Subcutaneous abdominal adipose tissue (tissue), 5 donors: ENCODE results near the gene TRANK1.
"Not testable (repeated sequence)": the region's sequence is repeated elsewhere in the genome, so short reads cannot be mapped to it uniquely, and the experiment has no call there.

Experiments
- H3K27ac ChIP-seq: one replicate; pipeline ENCODE4 v1.7.0; 2013; ENCODE audit warnings: low read depth, mild to moderate bottlenecking, inconsistent platforms, low read length, moderate library complexity
- H3K27me3 ChIP-seq, 5 donors: one replicate each; pipeline ENCODE4 v1.7.0; 2013; ENCODE audit warnings: low read length in 5 of 5, inconsistent platforms in 1 of 5; ENCODE audit not compliant: control insufficient read depth in 5 of 5, insufficient read depth in 4 of 5
- H3K36me3 ChIP-seq, 5 donors: one replicate each; pipeline ENCODE4 v1.7.0; 2013; ENCODE audit warnings: low read length in 5 of 5; ENCODE audit not compliant: control insufficient read depth in 5 of 5, insufficient read depth in 5 of 5
- H3K4me1 ChIP-seq, 5 donors: one replicate each; pipeline ENCODE4 v1.7.0; 2013; ENCODE audit warnings: low read length in 5 of 5, mild to moderate bottlenecking in 3 of 5, moderate library complexity in 1 of 5; ENCODE audit not compliant: control insufficient read depth in 5 of 5, insufficient read depth in 5 of 5
- H3K4me3 ChIP-seq, 5 donors: one replicate each; pipeline ENCODE4 v1.7.0; 2013; ENCODE audit warnings: low read length in 5 of 5, low read depth in 1 of 5
- H3K9ac ChIP-seq, 5 donors: one replicate each; pipeline ENCODE4 v1.7.0; 2013; ENCODE audit warnings: low read length in 5 of 5, mild to moderate bottlenecking in 4 of 5, moderate library complexity in 3 of 5
- H3K9me3 ChIP-seq, 5 donors: one replicate each; pipeline ENCODE4 v1.7.0; 2013; ENCODE audit warnings: low read length in 5 of 5; ENCODE audit not compliant: control insufficient read depth in 5 of 5
- donor health status: healthy.
- donor health status: healthy.
- donor health status: healthy.
- donor health status: healthy.
- donor health status: healthy.

The TRANK1 gene

GRCh38 chr3:36906504-36907149, 38.2 kb downstream of the TRANK1 start:
- H3K4me3 ChIP-seq: no peak overlapping the region
- no peaks in the 10 kb centered on the region for H3K9me3 ChIP-seq
- no peak overlapping the region for H3K9ac ChIP-seq
- H3K27ac ChIP-seq: no peak overlapping the region
- no peaks in the 10 kb centered on the region for H3K27me3 ChIP-seq
- H3K4me1 ChIP-seq: peaks cover 0 to 23% (median 11%) of the 10 kb centered on the region in 5 donors
- H3K36me3 ChIP-seq: peaks cover 2 to 9% (median 3%) of the 10 kb centered on the region in 5 donors

GRCh38 chr3:36905545-36905944, 39.3 kb downstream of the TRANK1 start:
- H3K4me1 ChIP-seq: peaks cover 0 to 23% (median 11%) of the 10 kb centered on the region in 5 donors
- no peak overlapping the region for H3K4me3 ChIP-seq
- no peaks in the 10 kb centered on the region for H3K27me3 ChIP-seq
- H3K9me3 ChIP-seq: no peaks in the 10 kb centered on the region
- no peak overlapping the region for H3K9ac ChIP-seq
- H3K36me3 ChIP-seq: peaks cover 2 to 9% (median 4%) of the 10 kb centered on the region in 5 donors
- no peak overlapping the region for H3K27ac ChIP-seq

DNA sequence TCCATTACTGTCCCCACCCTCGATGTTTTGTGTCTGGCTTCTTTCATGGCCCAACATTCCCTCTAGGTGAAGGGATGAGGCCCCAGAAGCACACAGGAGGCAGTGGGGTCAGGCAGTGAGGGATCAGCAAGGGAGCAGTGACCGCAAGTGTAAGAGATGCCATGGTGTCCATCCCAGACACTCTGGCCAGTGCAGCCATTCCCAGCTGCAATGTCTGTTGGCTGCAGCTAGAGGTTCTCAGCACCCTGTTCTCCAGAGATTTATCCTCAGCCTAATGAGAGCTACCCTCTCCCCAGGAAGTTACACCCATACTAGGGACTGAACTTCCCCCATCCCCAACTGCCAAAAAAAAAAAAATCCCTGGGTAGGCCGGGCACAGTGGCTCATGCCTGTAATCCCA, 40.2 kb downstream of the TRANK1 start:
- Histone ChIP-seq H3K36me3 (peaks cover 2 to 12% (median 4%) of the 10 kb centered on the region in 5 donors), H3K9me3 (no peaks in the 10 kb centered on the region), H3K27me3 (no peaks in the 10 kb centered on the region), H3K9ac (no peak overlapping the region), H3K27ac (no peak overlapping the region), H3K4me1 (peaks cover 0 to 23% (median 11%) of the 10 kb centered on the region in 5 donors), H3K4me3 (no peak overlapping the region)

- not testable (repeated sequence) for H3K9ac ChIP-seq, H3K4me3 ChIP-seq, H3K9me3 ChIP-seq, H3K27me3 ChIP-seq, H3K27ac ChIP-seq
- Histone ChIP-seq H3K36me3 (peaks cover 3 to 18% (median 4%) of the 10 kb centered on the region in 5 donors), H3K4me1 (peaks cover 0 to 22% (median 11%) of the 10 kb centered on the region in 5 donors)
Observed at GRCh38 chr3:36904065-36904464, 40.8 kb downstream of the TRANK1 start.

DNA sequence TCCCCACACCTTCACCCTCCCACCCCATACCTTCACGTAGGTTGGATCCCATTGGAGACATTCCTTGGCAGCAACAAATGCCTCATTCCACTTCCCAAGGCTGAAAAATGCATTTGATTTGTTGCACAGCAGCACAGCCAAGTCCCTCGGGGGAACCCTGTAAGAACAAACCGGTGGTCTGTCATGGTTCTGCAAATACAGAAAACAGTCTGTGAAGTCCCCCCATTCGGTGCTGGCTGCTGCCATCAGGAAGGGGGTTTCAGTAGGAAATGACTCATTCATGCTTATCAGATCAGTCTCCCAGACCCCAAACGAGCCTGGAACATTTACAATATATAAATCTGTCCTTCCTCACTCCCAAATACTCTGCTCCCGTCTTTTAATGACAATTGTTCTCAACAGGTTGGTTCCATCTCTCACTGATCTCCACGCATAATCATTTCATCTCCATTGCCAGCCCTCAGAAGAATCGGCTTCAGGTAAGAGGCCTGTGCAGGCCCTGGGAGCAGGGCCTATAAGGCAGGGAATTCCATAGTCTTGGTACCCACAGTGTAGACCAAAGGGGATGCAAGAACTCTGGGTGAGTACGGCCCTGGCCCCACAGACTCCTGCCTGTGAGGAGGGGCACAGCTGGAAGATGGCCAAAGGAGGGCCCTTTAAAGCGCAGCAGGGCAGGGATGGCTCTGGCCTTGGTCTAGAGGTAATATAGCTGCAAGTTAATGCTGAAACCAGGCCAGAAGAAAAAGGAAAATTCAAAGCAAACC, 41.6 kb downstream of the TRANK1 start:
- Histone ChIP-seq H3K27ac (no peak overlapping the region), H3K9me3 (no peaks in the 10 kb centered on the region), H3K4me1 (peaks cover 0 to 14% (median 6%) of the 10 kb centered on the region in 5 donors), H3K4me3 (no peak overlapping the region), H3K9ac (no peak overlapping the region), H3K27me3 (no peaks in the 10 kb centered on the region), H3K36me3 (peaks cover 3 to 24% (median 6%) of the 10 kb centered on the region in 5 donors)

DNA sequence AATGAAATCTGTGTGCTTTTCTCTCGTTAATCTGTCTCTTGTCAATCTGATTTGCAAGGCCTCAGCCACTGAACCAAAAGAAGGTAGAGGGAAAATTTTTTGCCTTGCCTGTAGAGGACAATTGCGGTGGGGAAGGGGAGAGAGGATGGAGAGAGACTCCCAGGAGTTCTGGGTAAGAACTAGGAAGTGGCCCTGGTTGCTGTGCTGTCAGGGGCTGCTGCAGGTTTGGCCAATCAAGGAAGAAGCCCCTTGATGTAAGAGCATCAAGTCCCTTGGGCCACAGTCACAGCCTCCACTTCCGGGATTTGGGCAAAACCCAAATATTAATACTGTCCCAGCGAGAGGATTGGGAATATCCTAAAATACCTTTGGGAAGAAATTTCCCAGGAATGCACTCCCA, 43.3 kb downstream of the TRANK1 start:
- no peak overlapping the region for H3K27ac ChIP-seq
- no peaks in the 10 kb centered on the region for H3K27me3 ChIP-seq
- H3K36me3 ChIP-seq: peaks cover 3 to 34% (median 12%) of the 10 kb centered on the region in 5 donors
- no peak overlapping the region for H3K9ac ChIP-seq
- H3K4me1 ChIP-seq: peaks cover 0 to 4% (median 0%) of the 10 kb centered on the region in 5 donors
- H3K4me3 ChIP-seq: no peak overlapping the region
- no peaks in the 10 kb centered on the region for H3K9me3 ChIP-seq

DNA sequence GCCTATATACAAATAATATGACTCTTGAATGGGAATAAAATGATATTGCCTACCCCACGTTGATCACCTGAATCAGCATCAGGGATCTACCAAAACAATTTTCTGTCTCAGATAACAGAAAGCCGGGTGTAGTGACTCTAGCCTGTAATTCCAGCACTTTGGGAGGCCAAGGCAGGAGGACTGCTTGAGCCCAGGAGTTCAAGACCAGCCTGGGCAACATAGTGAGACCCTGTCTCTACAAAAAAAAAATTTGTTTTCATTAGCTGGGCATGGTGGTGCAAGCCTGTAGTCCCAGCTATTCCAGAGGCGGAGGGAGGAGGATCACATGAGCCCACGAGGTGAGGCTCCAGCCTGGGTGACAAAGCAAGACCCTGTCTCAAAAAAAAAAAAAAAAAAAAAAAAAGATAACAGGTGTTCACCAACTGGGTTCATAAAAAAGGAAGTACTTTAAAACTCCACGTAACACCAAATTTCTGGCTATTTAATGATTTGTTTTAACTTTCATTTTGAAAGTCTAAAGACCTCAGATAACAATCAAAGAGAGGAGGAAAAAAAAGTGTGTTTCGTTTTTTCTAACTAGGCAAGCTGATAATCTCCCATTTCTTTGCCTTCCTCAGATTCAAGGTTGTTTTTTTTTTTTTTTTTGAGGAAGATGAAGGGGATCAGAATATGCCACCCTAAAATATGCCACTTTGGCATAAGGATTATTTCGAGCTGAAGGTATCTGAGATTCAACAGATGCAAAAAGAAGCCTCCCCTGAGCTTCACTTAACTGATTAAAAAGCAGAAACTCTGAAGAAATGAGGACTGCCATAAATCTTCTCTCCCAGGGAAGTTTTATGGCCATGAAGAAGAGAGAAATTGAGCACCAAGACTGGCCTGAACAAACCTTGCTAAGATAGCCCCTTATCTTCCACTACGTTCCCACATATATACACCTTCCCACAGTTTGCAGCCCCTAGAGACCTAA, 44.1 kb downstream of the TRANK1 start:
- H3K4me1 ChIP-seq: peaks cover 0 to 7% (median 0%) of the 10 kb centered on the region in 5 donors
- no peaks in the 10 kb centered on the region for H3K27me3 ChIP-seq
- H3K9me3 ChIP-seq: no peaks in the 10 kb centered on the region
- no peak overlapping the region for H3K9ac ChIP-seq
- H3K4me3 ChIP-seq: no peak overlapping the region
- H3K27ac ChIP-seq: no peak overlapping the region
- H3K36me3 ChIP-seq: peaks cover 3 to 34% (median 12%) of the 10 kb centered on the region in 5 donors

DNA sequence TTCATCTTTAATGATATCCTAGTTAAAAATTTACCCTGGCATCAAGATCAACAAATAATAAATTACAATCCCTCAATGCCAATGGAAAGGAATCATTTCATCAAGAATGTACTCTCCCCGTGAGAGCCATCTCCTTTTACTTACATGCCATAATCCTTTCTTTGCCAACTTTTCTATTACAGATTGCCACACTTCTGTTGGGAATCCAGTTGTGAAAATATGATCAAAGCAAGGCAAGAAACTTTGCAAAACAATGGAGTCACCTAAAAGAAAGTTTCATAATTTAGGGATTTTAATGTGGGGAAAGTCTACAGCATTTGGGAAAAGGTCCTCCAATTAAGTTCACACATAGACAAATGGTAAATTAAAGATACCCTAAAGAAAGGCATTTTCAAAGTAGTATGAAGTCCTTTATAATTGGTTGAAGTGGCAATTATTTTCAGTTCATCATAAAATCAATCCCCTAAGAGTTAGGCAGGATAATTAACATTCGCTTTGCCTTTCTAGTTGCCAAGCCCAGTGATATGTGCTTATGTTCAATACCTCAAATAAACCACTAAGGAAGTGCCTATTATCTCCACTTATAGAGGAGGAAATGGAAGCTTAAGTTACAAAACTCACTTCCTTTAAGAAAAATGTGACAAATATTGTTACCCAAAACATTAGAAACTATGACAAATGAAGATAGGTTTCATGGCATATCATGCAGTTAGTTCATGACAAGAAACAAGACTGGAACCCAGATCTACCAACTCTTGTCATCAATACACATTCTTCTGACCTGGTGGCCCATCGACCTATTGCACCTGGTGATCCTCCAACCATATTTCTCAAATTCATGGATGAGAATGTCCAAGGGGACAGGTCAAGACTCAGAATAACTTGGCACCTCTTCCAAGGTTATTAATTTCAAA, 49.1 kb downstream of the TRANK1 start:
- H3K36me3 ChIP-seq: peaks cover 0 to 35% (median 9%) of the 10 kb centered on the region in 5 donors
- no peak overlapping the region for H3K27ac ChIP-seq
- no peak overlapping the region for H3K4me3 ChIP-seq
- H3K9me3 ChIP-seq: no peaks in the 10 kb centered on the region
- H3K27me3 ChIP-seq: no peaks in the 10 kb centered on the region
- no peak overlapping the region for H3K9ac ChIP-seq
- H3K4me1 ChIP-seq: peaks cover 0 to 38% (median 13%) of the 10 kb centered on the region in 5 donors

DNA sequence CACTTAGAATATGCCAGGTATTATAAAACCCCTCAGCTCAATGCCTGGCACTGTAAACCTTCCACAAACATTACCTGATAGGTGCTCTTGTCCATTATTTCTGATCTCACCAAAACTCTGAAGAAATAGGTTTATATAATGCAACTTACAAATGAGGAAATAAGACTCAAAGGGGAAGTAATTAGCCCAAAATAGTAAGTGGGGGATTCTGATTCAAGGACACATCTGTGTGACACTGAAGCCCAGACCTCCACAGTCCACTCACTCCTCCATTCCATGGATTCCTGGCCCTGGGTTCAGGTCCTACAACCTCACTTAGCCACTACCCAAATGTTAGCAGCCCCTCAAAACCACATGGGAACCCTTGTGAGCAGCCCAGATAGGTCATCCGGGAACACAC, 49.9 kb downstream of the TRANK1 start:
- Histone ChIP-seq H3K27ac (no peak overlapping the region), H3K27me3 (no peaks in the 10 kb centered on the region), H3K36me3 (peaks cover 1 to 42% (median 12%) of the 10 kb centered on the region in 5 donors), H3K4me1 (peaks cover 0 to 38% (median 13%) of the 10 kb centered on the region in 5 donors), H3K9ac (no peak overlapping the region), H3K9me3 (no peaks in the 10 kb centered on the region), H3K4me3 (no peak overlapping the region)
